ENCODE results near the gene TCTN3.
A peak's percentile ranks its signal among the peaks of the same experiment; 100 is the strongest.

GRCh38 chr10:95741807-95742467 is 48.2 kb upstream of the TCTN3 start:
- TF ChIP-seq CTCF (IDR thresholded peaks at IDR 0.05; ENCODE audit: extremely low read depth in 1 of 2, insufficient read depth in 1 of 2, low read depth in 1 of 2, low read length in 2 of 2) (peak; percentile 41 to 58), POLR2A (IDR thresholded peaks at IDR 0.05; ENCODE audit: low read depth, low read length) (no peak), MAX (IDR thresholded peaks at IDR 0.05; ENCODE audit: insufficient read depth, insufficient read length) (peak; percentile 27), EZH2 (IDR thresholded peaks at IDR 0.05; ENCODE audit: borderline replicate concordance, low read depth, low read length, severe bottlenecking) (no peak)
